Endothelial cell of umbilical vein (primary cell): ENCODE measurements around the gene PFKFB3. TPM values are rescaled to one million over a fixed set of nuclear protein-coding genes. Genes with fewer than 3 reads are reported as not detected.

Experiments
- BruUV-seq: library from RNA; stranded (reverse); fragments of 400-500 nt; replicated peaks from 2 replicates; lab custom pipeline; 2021; lab: Mats Ljungman, UMichigan
- CTCF ChIA-PET: fragments of 300-600, 350-600 bp; sonication (Branson Sonifier 250); formaldehyde crosslinking; loops from one replicate; lab custom pipeline; 2021; ENCODE audit warnings: antibody characterized with exemption, inconsistent platforms; lab: Charles Lee
- POLR2A ChIA-PET: fragments of 300-600, 350-600 bp; sonication (Branson Sonifier 250); formaldehyde crosslinking; loops from one replicate; lab custom pipeline; 2021; ENCODE audit warnings: antibody characterized with exemption, inconsistent platforms; lab: Charles Lee
- DNase-seq: peaks from one replicate; pipeline ENCODE4 v3.0.0-alpha.2; 2011; ENCODE audit warnings: low read depth, low spot score
- FAIRE-seq: peaks from 2 replicates; lab custom pipeline; 2011; peaks lifted over from hg19 to GRCh38; lab: Jason Lieb, UNC
- H2AFZ ChIP-seq: 2 replicates; pipeline ENCODE4 v1.6.0; 2012; ENCODE audit warnings: low read depth, low read length, control low read depth, inconsistent platforms
- H3K27ac ChIP-seq: 2 replicates; pipeline ENCODE4 v1.5.1; 2011; ENCODE audit warnings: low read depth, mild to moderate bottlenecking, control low read depth, low read length, moderate library complexity; ENCODE audit not compliant: insufficient read depth
- H3K27me3 ChIP-seq, 2 experiments: 2 replicates each; pipeline versions ENCODE4 v1.6.0 to v1.6.1; 2011; ENCODE audit warnings: low read length in 2 of 2, mixed read lengths in 1 of 2; ENCODE audit not compliant: control insufficient read depth in 2 of 2, insufficient read depth in 2 of 2
- H3K36me3 ChIP-seq, 2 experiments: 2 replicates in 1 of 2; 3 replicates in 1 of 2; pipeline ENCODE4 v1.5.1; 2011; ENCODE audit warnings: low read length in 2 of 2, mild to moderate bottlenecking in 1 of 2, moderate library complexity in 1 of 2; ENCODE audit not compliant: control insufficient read depth in 2 of 2, insufficient read depth in 2 of 2; ENCODE audit errors: extremely low read depth in 1 of 2
- H3K4me1 ChIP-seq: 3 replicates; pipeline ENCODE4 v1.5.1; 2011; ENCODE audit warnings: mild to moderate bottlenecking, low read length; ENCODE audit not compliant: control insufficient read depth, insufficient read depth; ENCODE audit errors: extremely low read depth
- H3K4me2 ChIP-seq: 2 replicates; pipeline ENCODE4 v1.6.1; 2011; ENCODE audit warnings: low read length, control low read depth, mixed read lengths; ENCODE audit not compliant: insufficient read depth
- H3K4me3 ChIP-seq, 3 experiments: fragments of 200-600 bp in 1 of 3; sonication (generic), shearing (Covaris generic) in 1 of 3; replicated peaks in 1 of 3; 2 replicates each; pipeline ENCODE4 v1.5.1; 2011 to 2016; ENCODE audit warnings: control low read depth in 3 of 3, low read length in 3 of 3, mild to moderate bottlenecking in 2 of 3, inconsistent platforms in 1 of 3, low read depth in 1 of 3, moderate library complexity in 1 of 3; ENCODE audit not compliant: insufficient read depth in 1 of 3
- H3K79me2 ChIP-seq: 2 replicates; pipeline ENCODE4 v1.6.0; 2012; ENCODE audit warnings: low read length, inconsistent platforms; ENCODE audit not compliant: control insufficient read depth, insufficient read depth
- H3K9ac ChIP-seq: replicated peaks from 2 replicates; pipeline ENCODE3; 2011; ENCODE audit warnings: low read length, control low read depth; ENCODE audit not compliant: insufficient read depth; ENCODE audit errors: extremely low read depth
- H3K9me1 ChIP-seq: replicated peaks from 3 replicates; pipeline ENCODE4 v1.6.0; 2011; ENCODE audit warnings: mild to moderate bottlenecking, low read length; ENCODE audit not compliant: control insufficient read depth, insufficient read depth; ENCODE audit errors: extremely low read depth
- H3K9me3 ChIP-seq: replicated peaks from 2 replicates; pipeline ENCODE4 v1.5.1; 2012; ENCODE audit warnings: low read length, inconsistent platforms; ENCODE audit not compliant: control insufficient read depth, insufficient read depth
- H4K20me1 ChIP-seq: replicated peaks from 2 replicates; pipeline ENCODE3; 2011; ENCODE audit warnings: mild to moderate bottlenecking, low read length; ENCODE audit not compliant: control insufficient read depth, insufficient read depth; ENCODE audit errors: extremely low read depth
- EZH2 ChIP-seq: IDR thresholded peaks from 2 replicates; pipeline ENCODE4 v1.6.1; 2012; ENCODE audit warnings: borderline replicate concordance, low read depth, mild to moderate bottlenecking, moderate library complexity, low read length, inconsistent platforms; ENCODE audit not compliant: severe bottlenecking
- GATA2 ChIP-seq: IDR thresholded peaks from 2 replicates; pipeline ENCODE4 v1.7.0; 2011; ENCODE audit warnings: low read depth, mild to moderate bottlenecking, moderate library complexity, mixed read lengths, low read length; ENCODE audit not compliant: insufficient read length, insufficient read depth
- MYC ChIP-seq: IDR thresholded peaks from one replicate; pipeline ENCODE4 v1.6.1; 2011; ENCODE audit warnings: mild to moderate bottlenecking, low read depth, low read length
- POLR2A ChIP-seq: IDR thresholded peaks from 2 replicates; pipeline ENCODE4 v1.6.1; 2012; ENCODE audit warnings: low read depth, mild to moderate bottlenecking, control low read depth, low read length
- POLR2AphosphoS5 ChIP-seq: IDR thresholded peaks from 2 replicates; pipeline ENCODE4 v1.6.1; 2012; ENCODE audit warnings: low read depth, mild to moderate bottlenecking, control low read depth, low read length, moderate library complexity; ENCODE audit not compliant: insufficient read depth
- dilution Hi-C: fragments of 300-500 bp; cut with MboI; formaldehyde crosslinking; loops from one replicate; pipeline ENCODE4 v1.15.0; 2019; ENCODE audit warnings: low sequenced_read_pairs; ENCODE audit not compliant: extremely low pct_ligation_motif_present
- intact Hi-C: fragments of 100-400 bp; cut with micrococcal nuclease; formaldehyde crosslinking; loops from one replicate; pipeline ENCODE4 v1.10.0; 2022
- polyA plus RNA-seq, 4 experiments: library from polyadenylated mRNA; depleted of rRNA in 3 of 4; stranded (reverse) in 3 of 4; unstranded in 1 of 4; fragments of >200 nt; gene quantifications; 2 replicates each; pipeline versions ENCODE4 v1.2.1 to v1.2.3, GENCODE V29; 2011 to 2012; ENCODE audit warnings: missing spikeins in 1 of 4
- total RNA-seq: library from RNA; stranded (reverse); gene quantifications from 2 replicates; pipeline ENCODE4 v1.2.3, GENCODE V29; 2021
- TF ChIP-seq, protein P1 (sequence below), 2 donors: IDR thresholded peaks; 1 replicate in 1 of 2; 2 replicates in 1 of 2; pipeline ENCODE4 v1.5.1; 2011; ENCODE audit warnings: low read length in 2 of 2, mild to moderate bottlenecking in 2 of 2, moderate library complexity in 2 of 2, control low read depth in 1 of 2, inconsistent platforms in 1 of 2, low read depth in 1 of 2; ENCODE audit not compliant: insufficient read depth in 1 of 2; ENCODE audit errors: extremely low read depth in 1 of 2

Gene PFKFB3
- total and polyA plus RNA-seq, 2 donors (not counting 3 experiments of a cell fraction or from before 2014, with no cell fraction given) = 15.8 to 33.7 TPM

DNA sequence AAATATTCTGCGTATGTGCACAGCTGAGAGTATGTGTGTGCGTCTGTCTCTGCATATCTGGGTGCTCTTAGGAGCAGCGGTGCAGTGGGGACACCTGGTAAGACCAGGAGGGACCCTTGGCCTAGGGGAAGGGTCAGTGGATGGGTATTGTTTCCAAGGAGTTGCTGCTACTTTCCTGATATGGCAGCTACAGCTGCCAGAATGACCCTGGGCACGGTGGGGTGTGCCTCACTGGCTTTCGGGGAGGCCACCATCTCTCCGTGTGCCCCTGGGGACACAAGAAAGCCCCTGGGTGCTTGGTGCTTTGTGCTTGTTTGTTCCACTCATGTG is 8.6 kb downstream of the PFKFB3 start:
- no peaks in the 10 kb centered on the region for H4K20me1 ChIP-seq
- DNase-seq (no peak), FAIRE-seq (no peak)
- no TSS peak for BruUV-seq
- dilution Hi-C loops = no loop called here
- H3K36me3 ChIP-seq = peaks cover 7 to 23% of the 10 kb centered on the region in 2 experiments
- H3K9ac ChIP-seq = no peak overlapping the region
- H3K27me3 ChIP-seq = no peaks in the 10 kb centered on the region
- no peaks in the 10 kb centered on the region for H3K9me1 ChIP-seq
- H2AFZ ChIP-seq = no peak overlapping the region
- no peak overlapping the region for H3K4me3 ChIP-seq
- H3K27ac ChIP-seq = no peak overlapping the region
- no peaks in the 10 kb centered on the region for H3K9me3 ChIP-seq
- no peaks in the 10 kb centered on the region for H3K4me1 ChIP-seq
- ChIA-PET CTCF (interaction anchor here (1.3 kb wide), 1 partner anchor 9 kb away, joined by 3 read pairs; the partner anchor contains the start of gene PFKFB3), POLR2A (no interaction called here)
- TF ChIP-seq POLR2A (no peak), MYC (no peak)
- H3K79me2 ChIP-seq = peaks cover 40% of the 10 kb centered on the region
- no peak overlapping the region for H3K4me2 ChIP-seq
- intact Hi-C loops = no loop called here

DNA sequence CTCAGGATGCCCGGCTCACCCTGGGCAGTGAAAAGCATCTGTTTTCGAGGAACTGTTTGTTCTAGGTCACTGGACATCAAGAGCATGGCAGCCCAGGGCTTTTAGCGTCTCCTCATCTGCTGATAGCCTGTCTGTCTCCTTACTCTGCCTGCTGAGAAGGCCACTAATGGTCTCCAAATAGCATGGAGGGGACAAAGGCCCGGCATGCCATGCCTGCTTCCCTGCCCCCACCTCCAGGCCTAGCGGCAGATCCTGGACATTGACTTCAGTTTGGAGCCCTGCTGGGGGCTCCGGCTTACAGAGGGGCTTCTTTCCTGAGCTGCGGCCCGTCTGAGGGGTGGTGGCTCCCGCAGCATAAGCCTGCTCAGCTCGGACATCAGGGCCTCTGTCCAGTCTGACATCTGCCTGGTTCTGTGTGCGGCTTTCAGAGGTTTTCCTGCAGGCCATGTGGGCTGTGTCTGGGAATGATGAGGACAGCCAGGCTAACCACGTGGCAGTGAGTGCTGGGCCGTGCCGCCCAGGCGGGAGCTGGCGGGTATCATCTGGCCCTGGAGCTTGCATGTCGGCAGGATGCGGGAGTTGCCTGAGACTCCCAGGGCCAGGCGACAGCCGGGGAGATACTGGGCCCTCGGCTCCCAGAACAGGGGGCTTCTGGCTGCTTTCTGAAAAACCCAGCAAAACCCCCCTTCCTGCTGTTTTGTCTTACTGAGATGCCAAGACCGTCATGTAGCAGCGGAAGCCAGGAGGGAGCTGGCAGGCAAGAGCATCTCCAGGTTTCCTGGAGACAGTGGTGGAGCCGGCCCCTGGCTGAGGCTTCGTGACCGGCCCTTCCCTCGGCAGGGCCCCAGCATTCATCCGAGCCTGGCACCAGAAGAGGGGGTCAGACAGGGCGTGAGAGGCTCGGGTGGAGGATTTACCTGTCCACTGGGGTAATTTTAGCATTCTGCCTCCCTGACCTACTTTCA is 9.2 kb downstream of the PFKFB3 start:
- CTCF ChIA-PET = interaction anchor here (1.2 to 1.3 kb wide), 3 partner anchors 8 to 41 kb away, joined by 3 read pairs; partner anchors contain the start of gene PFKFB3
- H3K36me3 ChIP-seq = peaks cover 12 to 26% of the 10 kb centered on the region in 2 experiments
- no peak overlapping the region for H3K9ac ChIP-seq
- no peaks in the 10 kb centered on the region for H3K4me1 ChIP-seq
- no peak overlapping the region for H3K4me3 ChIP-seq
- H3K79me2 ChIP-seq = peaks cover 40% of the 10 kb centered on the region
- no peaks in the 10 kb centered on the region for H4K20me1 ChIP-seq
- dilution Hi-C loops = no loop called here
- H3K27me3 ChIP-seq = no peaks in the 10 kb centered on the region
- no peak overlapping the region for H3K4me2 ChIP-seq
- H3K9me3 ChIP-seq = no peaks in the 10 kb centered on the region
- no peaks in the 10 kb centered on the region for H3K9me1 ChIP-seq
- no peak overlapping the region for H2AFZ ChIP-seq
- BruUV-seq = no TSS peak
- intact Hi-C loops = no loop called here
- no peak for FAIRE-seq
- TF ChIP-seq, protein P1, sequence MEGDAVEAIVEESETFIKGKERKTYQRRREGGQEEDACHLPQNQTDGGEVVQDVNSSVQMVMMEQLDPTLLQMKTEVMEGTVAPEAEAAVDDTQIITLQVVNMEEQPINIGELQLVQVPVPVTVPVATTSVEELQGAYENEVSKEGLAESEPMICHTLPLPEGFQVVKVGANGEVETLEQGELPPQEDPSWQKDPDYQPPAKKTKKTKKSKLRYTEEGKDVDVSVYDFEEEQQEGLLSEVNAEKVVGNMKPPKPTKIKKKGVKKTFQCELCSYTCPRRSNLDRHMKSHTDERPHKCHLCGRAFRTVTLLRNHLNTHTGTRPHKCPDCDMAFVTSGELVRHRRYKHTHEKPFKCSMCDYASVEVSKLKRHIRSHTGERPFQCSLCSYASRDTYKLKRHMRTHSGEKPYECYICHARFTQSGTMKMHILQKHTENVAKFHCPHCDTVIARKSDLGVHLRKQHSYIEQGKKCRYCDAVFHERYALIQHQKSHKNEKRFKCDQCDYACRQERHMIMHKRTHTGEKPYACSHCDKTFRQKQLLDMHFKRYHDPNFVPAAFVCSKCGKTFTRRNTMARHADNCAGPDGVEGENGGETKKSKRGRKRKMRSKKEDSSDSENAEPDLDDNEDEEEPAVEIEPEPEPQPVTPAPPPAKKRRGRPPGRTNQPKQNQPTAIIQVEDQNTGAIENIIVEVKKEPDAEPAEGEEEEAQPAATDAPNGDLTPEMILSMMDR (IDR thresholded peaks at IDR 0.05; ENCODE audit: extremely low read depth in 1 of 2, insufficient read depth in 1 of 2, low read depth in 1 of 2, low read length in 2 of 2) = no peak
- TF ChIP-seq EZH2 (no peak), POLR2AphosphoS5 (no peak), GATA2 (no peak)
- no peak overlapping the region for H3K27ac ChIP-seq
- POLR2A ChIA-PET = interaction anchor here (1.0 kb wide), 1 partner anchor 9 kb away, joined by 4 read pairs; the partner anchor contains the start of gene PFKFB3
- no peak for DNase-seq
